Liver (tissue), 9 donors: ENCODE data around the gene SAMD14. TPM values are rescaled to one million over a fixed set of nuclear protein-coding genes. Genes with fewer than 3 reads are reported as not detected.

Experiments
- DNase-seq: peaks from one replicate; pipeline ENCODE4 v3.0.0-alpha.2; 2017; ENCODE audit warnings: low spot score
- H3K27ac ChIP-seq, 2 donors: one replicate each; pipeline ENCODE4 v1.7.0; 2013; ENCODE audit warnings: inconsistent platforms in 2 of 2, low read length in 2 of 2, control low read depth in 1 of 2, low read depth in 1 of 2, mild to moderate bottlenecking in 1 of 2
- H3K27me3 ChIP-seq, 4 donors: one replicate each; pipeline versions ENCODE4 v1.6.1 to v1.7.0; 2013; ENCODE audit warnings: low read length in 3 of 4, inconsistent platforms in 1 of 4, mild to moderate bottlenecking in 1 of 4, moderate library complexity in 1 of 4; ENCODE audit not compliant: control insufficient read depth in 4 of 4, insufficient read depth in 4 of 4
- H3K36me3 ChIP-seq, 4 donors: one replicate each; pipeline versions ENCODE4 v1.6.1 to v1.7.0; 2013; ENCODE audit warnings: low read length in 3 of 4, mild to moderate bottlenecking in 3 of 4, low read depth in 1 of 4, moderate library complexity in 1 of 4; ENCODE audit not compliant: control insufficient read depth in 4 of 4, insufficient read depth in 3 of 4
- H3K4me1 ChIP-seq, 4 donors: one replicate each; pipeline versions ENCODE4 v1.6.1 to v1.7.0; 2013; ENCODE audit warnings: low read length in 3 of 4, mild to moderate bottlenecking in 3 of 4, moderate library complexity in 1 of 4; ENCODE audit not compliant: control insufficient read depth in 4 of 4, insufficient read depth in 4 of 4
- H3K4me3 ChIP-seq, 3 donors: one replicate each; pipeline versions ENCODE4 v1.6.1 to v1.7.0; 2013; ENCODE audit warnings: low read length in 3 of 3, control low read depth in 1 of 3, low read depth in 1 of 3, mild to moderate bottlenecking in 1 of 3
- H3K9ac ChIP-seq, 2 donors: one replicate each; pipeline ENCODE4 v1.7.0; 2013; ENCODE audit warnings: low read length in 2 of 2, mild to moderate bottlenecking in 2 of 2, moderate library complexity in 2 of 2, control low read depth in 1 of 2, low read depth in 1 of 2
- H3K9me3 ChIP-seq, 4 donors: one replicate each; pipeline versions ENCODE4 v1.6.1 to v1.7.0; 2013; ENCODE audit warnings: low read length in 3 of 4; ENCODE audit not compliant: control insufficient read depth in 4 of 4
- ATF3 ChIP-seq: IDR thresholded peaks from 2 replicates; pipeline ENCODE4 v1.6.1; 2016; ENCODE audit warnings: antibody characterized with exemption
- CTCF ChIP-seq: fragments of 150-350 bp; IDR thresholded peaks from 2 replicates; pipeline ENCODE4 v1.5.1; 2017; ENCODE audit warnings: improper control_type of control experiment, low read depth, low read length; ENCODE audit not compliant: missing input control
- EGR1 ChIP-seq, 2 donors: IDR thresholded peaks; 2 replicates each; pipeline ENCODE4 v1.6.1; 2016 to 2018; ENCODE audit warnings: antibody characterized with exemption in 2 of 2, low read depth in 2 of 2
- FOXA1 ChIP-seq: IDR thresholded peaks from 2 replicates; pipeline ENCODE4 v1.6.1; 2016; ENCODE audit warnings: antibody characterized with exemption
- FOXA2 ChIP-seq: IDR thresholded peaks from 2 replicates; pipeline ENCODE4 v1.6.1; 2016; ENCODE audit warnings: antibody characterized with exemption
- GABPA ChIP-seq, 2 donors: IDR thresholded peaks in 1 of 2; conservative IDR thresholded peaks in 1 of 2; 2 replicates each; pipeline ENCODE4 v1.6.1; 2016; ENCODE audit warnings: antibody characterized with exemption in 2 of 2, mild to moderate bottlenecking in 1 of 2, moderate library complexity in 1 of 2
- HNF4A ChIP-seq, 2 donors: conservative IDR thresholded peaks; 2 replicates each; pipeline ENCODE4 v1.6.1; 2016; ENCODE audit warnings: antibody characterized with exemption in 2 of 2, mild to moderate bottlenecking in 2 of 2
- HNF4G ChIP-seq: IDR thresholded peaks from 2 replicates; pipeline ENCODE4 v1.6.1; 2016; ENCODE audit warnings: antibody characterized with exemption
- MAX ChIP-seq: IDR thresholded peaks from 2 replicates; pipeline ENCODE4 v1.6.1; 2016; ENCODE audit warnings: antibody characterized with exemption
- NR2F2 ChIP-seq: IDR thresholded peaks from 2 replicates; pipeline ENCODE4 v1.6.1; 2016; ENCODE audit warnings: antibody characterized with exemption
- RAD21 ChIP-seq, 2 donors: IDR thresholded peaks; 2 replicates each; pipeline ENCODE4 v1.6.1; 2016; ENCODE audit warnings: antibody characterized with exemption in 2 of 2, mild to moderate bottlenecking in 2 of 2
- REST ChIP-seq: IDR thresholded peaks from 2 replicates; pipeline ENCODE4 v1.6.1; 2016; ENCODE audit warnings: antibody characterized with exemption, mild to moderate bottlenecking
- RXRA ChIP-seq, 2 donors: IDR thresholded peaks; 2 replicates each; pipeline ENCODE4 v1.6.1; 2017 to 2018; ENCODE audit warnings: antibody characterized with exemption in 2 of 2, mild to moderate bottlenecking in 1 of 2
- SP1 ChIP-seq: IDR thresholded peaks from 2 replicates; pipeline ENCODE4 v1.6.1; 2018; ENCODE audit warnings: antibody characterized with exemption, mild to moderate bottlenecking
- TAF1 ChIP-seq: conservative IDR thresholded peaks from 2 replicates; pipeline ENCODE4 v1.6.1; 2016; ENCODE audit warnings: antibody characterized with exemption, mild to moderate bottlenecking
- YY1 ChIP-seq: IDR thresholded peaks from 2 replicates; pipeline ENCODE4 v1.6.1; 2016; ENCODE audit warnings: antibody characterized with exemption, mild to moderate bottlenecking
- ZBTB33 ChIP-seq: IDR thresholded peaks from 2 replicates; pipeline ENCODE4 v1.6.1; 2016; ENCODE audit warnings: antibody characterized with exemption
- WGBS: extraction: QIAGEN DNeasy Blood & Tissue Kit; methylation state at CpG from one replicate; pipeline ENCODE4 v1.1.7; 2013; 5-methylcytosine and 5-hydroxymethylcytosine counted together
- polyA plus RNA-seq, 2 donors: library from polyadenylated mRNA; stranded (reverse) in 1 of 2; unstranded in 1 of 2; fragments of 200-250 nt in 1 of 2; fragments of >200 nt in 1 of 2; fragmentation: Nextera tagmentation in 1 of 2; extraction: Ambion mirVana in 1 of 2; gene quantifications; one replicate each; pipeline versions ENCODE4 v1.2.1 to v1.2.3, GENCODE V29; 2013 to 2015
- total RNA-seq, 2 donors: library from RNA; depleted of rRNA; stranded (reverse); fragments of >200 nt; gene quantifications; one replicate each; pipeline ENCODE4 v1.2.3, GENCODE V29; 2014
- donor health status: healthy.
- donor health status: healthy.
- donor health status: healthy.
- donor health status: healthy.
- donor health status: healthy.

The SAMD14 gene
- total and polyA plus RNA-seq, 4 donors = 0.50 to 0.84 (median 0.67) TPM; not detected in 1

- no peak for TF ChIP-seq MAX
- TF ChIP-seq ZBTB33 = no peak
- TF ChIP-seq NR2F2 = peak; percentile 22
- no peak for TF ChIP-seq GABPA (IDR thresholded peaks at IDR 0.05 in 1 of 2, conservative IDR thresholded peaks at IDR 0.05 in 1 of 2)
- no peak for TF ChIP-seq FOXA2
- peak in 1 of 2 donors; percentile 51 for TF ChIP-seq EGR1 (IDR thresholded peaks at IDR 0.05; ENCODE audit: low read depth in 2 of 2)
- TF ChIP-seq RAD21 (IDR thresholded peaks at IDR 0.05) = peak in 1 of 2 donors; percentile 67
- TF ChIP-seq SP1 = peak; percentile 43
- peak; percentile 29 for TF ChIP-seq CTCF
- TF ChIP-seq HNF4A (conservative IDR thresholded peaks at IDR 0.05) = no peak
- TF ChIP-seq HNF4G = no peak
- TF ChIP-seq TAF1 = no peak
- Histone ChIP-seq H3K9ac (no peak overlapping the region), H3K36me3 (no peaks in the 10 kb centered on the region), H3K4me3 (no peak overlapping the region), H3K9me3 (no peaks in the 10 kb centered on the region), H3K4me1 (peaks cover 0 to 6% (median 0%) of the 10 kb centered on the region in 4 donors), H3K27me3 (no peaks in the 10 kb centered on the region), H3K27ac (peak overlapping the region; percentile 18 to 28)
- 21% methylated on average over 22 of the region's 22 CpGs for WGBS
- DNase-seq = no peak
These were observed 48.2 kb upstream of the SAMD14 start for GRCh38 chr17:50177983-50178834.

- peak overlapping the region in 1 of 2 donors; percentile 18 for H3K27ac ChIP-seq
- peaks cover 0 to 6% (median 0%) of the 10 kb centered on the region in 4 donors for H3K4me1 ChIP-seq
- TF ChIP-seq HNF4A (conservative IDR thresholded peaks at IDR 0.05) (no peak), ATF3 (no peak), EGR1 (IDR thresholded peaks at IDR 0.05; ENCODE audit: low read depth in 2 of 2) (no peak), ZBTB33 (no peak), YY1 (no peak), NR2F2 (no peak), FOXA1 (no peak), MAX (no peak), SP1 (no peak), REST (no peak), FOXA2 (no peak), RAD21 (IDR thresholded peaks at IDR 0.05) (no peak), TAF1 (no peak), RXRA (IDR thresholded peaks at IDR 0.05) (no peak), CTCF (no peak)
- H3K36me3 ChIP-seq = no peaks in the 10 kb centered on the region
- WGBS = 90% methylated on average over 10 of the region's 10 CpGs
- H3K27me3 ChIP-seq = no peaks in the 10 kb centered on the region
- H3K4me3 ChIP-seq = no peak overlapping the region
- H3K9me3 ChIP-seq = no peaks in the 10 kb centered on the region
- H3K9ac ChIP-seq = no peak overlapping the region
- no peak for DNase-seq
These were observed 47.5 kb upstream of the SAMD14 start for GRCh38 chr17:50177476-50177875.
